B cell (primary cell): ENCODE data around the gene ECI1. TPM values are rescaled to one million over a fixed set of nuclear protein-coding genes. Genes with fewer than 3 reads are reported as not detected.

ENCODE experiments used
- ATAC-seq: fragments of 200-7000 bp; cut with Tn5 transposase; one replicate; pipeline ENCODE4 v1.10.0; 2021; ENCODE audit warnings: low read depth, mild to moderate bottlenecking, moderate number of reproducible peaks, moderate library complexity
- CTCF ChIA-PET: fragments of 350-600 bp; sonication (Branson Sonifier 250); formaldehyde crosslinking; loops from one replicate; lab custom pipeline; 2021; ENCODE audit warnings: antibody characterized with exemption, inconsistent platforms; lab: Charles Lee
- POLR2A ChIA-PET: fragments of 350-600 bp; sonication (Branson Sonifier 250); formaldehyde crosslinking; loops from one replicate; lab custom pipeline; 2021; ENCODE audit warnings: antibody characterized with exemption; lab: Charles Lee
- DNase-seq: peaks from one replicate; pipeline ENCODE4 v3.0.0; 2013
- H2AFZ ChIP-seq: 2 replicates; pipeline ENCODE4 v1.6.1; 2012; ENCODE audit warnings: mild to moderate bottlenecking, low read depth, low read length; ENCODE audit not compliant: insufficient read depth, poor library complexity, severe bottlenecking
- H3K27ac ChIP-seq, 2 donors: 1 replicate in 1 of 2; 2 replicates in 1 of 2; pipeline ENCODE4 v1.5.1; 2012 to 2013; ENCODE audit warnings: low read length in 2 of 2, mild to moderate bottlenecking in 2 of 2, moderate library complexity in 1 of 2
- H3K27me3 ChIP-seq, 4 experiments: fragments of 200-600 bp in 1 of 4; sonication (generic) in 1 of 4; replicated peaks in 1 of 4; 1 replicate in 2 of 4; 2 replicates in 2 of 4; pipeline versions ENCODE4 v1.6.1 to v1.7.0; 2013 to 2016; ENCODE audit warnings: low read length in 3 of 4, mild to moderate bottlenecking in 2 of 4, mixed read lengths in 1 of 4, moderate library complexity in 1 of 4; ENCODE audit not compliant: insufficient read depth in 4 of 4, control insufficient read depth in 3 of 4; ENCODE audit errors: control extremely low read depth in 1 of 4
- H3K36me3 ChIP-seq, 2 experiments: replicated peaks in 1 of 2; 1 replicate in 1 of 2; 2 replicates in 1 of 2; pipeline versions ENCODE4 v1.6.1 to v1.7.1; 2013; ENCODE audit warnings: low read length in 1 of 2; ENCODE audit not compliant: insufficient read depth in 2 of 2, control insufficient read depth in 1 of 2; ENCODE audit errors: control extremely low read depth in 1 of 2, extremely low read depth in 1 of 2
- H3K4me1 ChIP-seq, 2 donors: fragments of 200-600 bp in 1 of 2; sonication (generic) in 1 of 2; 1 replicate in 1 of 2; 2 replicates in 1 of 2; pipeline versions ENCODE4 v1.5.1 to v1.6.1; 2013 to 2017; ENCODE audit warnings: low read length in 2 of 2; ENCODE audit not compliant: control insufficient read depth in 2 of 2, insufficient read depth in 2 of 2
- H3K4me2 ChIP-seq: replicated peaks from 2 replicates; pipeline ENCODE3; 2012; ENCODE audit warnings: mild to moderate bottlenecking, low read depth, low read length; ENCODE audit not compliant: poor library complexity, severe bottlenecking
- H3K4me3 ChIP-seq, 5 experiments: fragments of 200-600 bp in 1 of 5; sonication (generic) in 1 of 5; 1 replicate in 3 of 5; 2 replicates in 2 of 5; pipeline versions ENCODE4 v1.5.1 to v1.7.0; 2011 to 2016; ENCODE audit warnings: low read length in 4 of 5, mild to moderate bottlenecking in 4 of 5, low read depth in 2 of 5, control low read depth in 1 of 5, moderate library complexity in 1 of 5; ENCODE audit not compliant: insufficient read depth in 1 of 5; ENCODE audit errors: control extremely low read depth in 1 of 5, extremely low read depth in 1 of 5
- H3K79me2 ChIP-seq: fragments of 200-600 bp; sonication (generic); one replicate; pipeline ENCODE4 v1.6.0; 2016; ENCODE audit warnings: low read length; ENCODE audit not compliant: control insufficient read depth, insufficient read depth
- H3K9ac ChIP-seq: fragments of 200-600 bp; sonication (generic); 2 replicates; pipeline ENCODE4 v1.6.1; 2017; ENCODE audit warnings: mild to moderate bottlenecking, low read length, moderate library complexity
- H3K9me3 ChIP-seq, 3 donors: one replicate each; pipeline versions ENCODE4 v1.6.1 to v1.7.1; 2013; ENCODE audit warnings: low read length in 2 of 3; ENCODE audit not compliant: control insufficient read depth in 2 of 3, insufficient read depth in 1 of 3; ENCODE audit errors: control extremely low read depth in 1 of 3
- H4K20me1 ChIP-seq: 2 replicates; pipeline ENCODE4 v1.6.0; 2012; ENCODE audit warnings: mild to moderate bottlenecking, low read length; ENCODE audit not compliant: insufficient read depth, control insufficient read depth, poor library complexity, severe bottlenecking
- H3K27ac Mint-ChIP-seq: one replicate; pipeline ENCODE4 v1.8.0; 2021; ENCODE audit warnings: mixed read lengths
- H3K27me3 Mint-ChIP-seq: one replicate; pipeline ENCODE4 v1.8.0; 2021; ENCODE audit warnings: mixed read lengths
- H3K4me1 Mint-ChIP-seq: one replicate; pipeline ENCODE4 v1.8.0; 2021; ENCODE audit warnings: mixed read lengths
- H3K4me3 Mint-ChIP-seq: one replicate; pipeline ENCODE4 v1.8.0; 2021; ENCODE audit warnings: mixed read lengths
- H3K9me3 Mint-ChIP-seq: one replicate; pipeline ENCODE4 v1.8.0; 2022; ENCODE audit warnings: mixed read lengths; ENCODE audit not compliant: insufficient read depth
- EZH2 ChIP-seq: IDR thresholded peaks from 2 replicates; pipeline ENCODE4 v1.6.1; 2012; ENCODE audit warnings: borderline replicate concordance, low read depth, mild to moderate bottlenecking, moderate library complexity, low read length; ENCODE audit not compliant: insufficient read depth, poor library complexity, severe bottlenecking
- WGBS: methylation state at CpG from one replicate; pipeline ENCODE4 v1.1.5; 2013; ENCODE audit warnings: missing lambda C conversion rate; ENCODE audit not compliant: insufficient coverage; 5-methylcytosine and 5-hydroxymethylcytosine counted together
- intact Hi-C: fragments of 100-400 bp; cut with micrococcal nuclease; formaldehyde crosslinking; loops from one replicate; pipeline ENCODE4 v1.10.0; 2022
- polyA plus RNA-seq: library from polyadenylated mRNA; depleted of rRNA; stranded (reverse); fragments of >200 nt; gene quantifications from 2 replicates; pipeline ENCODE4 v1.2.3, GENCODE V29; 2012
- total RNA-seq, 2 donors: library from RNA; stranded (reverse); fragments of 120-200 nt in 1 of 2; gene quantifications; 1 replicate in 1 of 2; 2 replicates in 1 of 2; pipeline versions ENCODE4 v1.2.3 to v1.2.4, GENCODE V29; 2013 to 2022
- TF ChIP-seq, protein P1 (sequence below): fragments of 200-600 bp; IDR thresholded peaks from one replicate; pipeline ENCODE4 v1.8.0; 2022; ENCODE audit warnings: antibody characterized with exemption, mild to moderate bottlenecking

ECI1 gene
- total and polyA plus RNA-seq, 2 donors (not counting 1 experiment from before 2014, with no cell fraction given): 34.3 to 38.4 TPM

DNA sequence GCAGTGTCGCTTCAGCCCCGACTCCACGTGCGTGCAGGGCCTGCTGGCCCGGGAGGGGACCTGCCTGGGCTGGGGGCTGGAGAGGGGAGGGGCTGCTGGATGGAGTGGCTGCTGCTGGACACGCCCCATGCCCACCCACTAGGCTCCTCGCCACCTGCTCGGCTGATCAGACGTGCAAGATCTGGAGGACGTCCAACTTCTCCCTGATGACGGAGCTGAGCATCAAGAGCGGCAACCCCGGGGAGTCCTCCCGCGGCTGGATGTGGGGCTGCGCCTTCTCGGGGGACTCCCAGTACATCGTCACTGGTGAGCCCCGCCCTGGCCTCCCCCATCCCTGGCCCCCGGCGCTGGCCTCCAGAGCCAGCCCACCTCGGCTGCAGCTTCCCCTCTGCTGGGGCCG, 43.1 kb downstream of the ECI1 start:
- no peak overlapping the region for H3K4me3 ChIP-seq
- TF ChIP-seq, protein P1, sequence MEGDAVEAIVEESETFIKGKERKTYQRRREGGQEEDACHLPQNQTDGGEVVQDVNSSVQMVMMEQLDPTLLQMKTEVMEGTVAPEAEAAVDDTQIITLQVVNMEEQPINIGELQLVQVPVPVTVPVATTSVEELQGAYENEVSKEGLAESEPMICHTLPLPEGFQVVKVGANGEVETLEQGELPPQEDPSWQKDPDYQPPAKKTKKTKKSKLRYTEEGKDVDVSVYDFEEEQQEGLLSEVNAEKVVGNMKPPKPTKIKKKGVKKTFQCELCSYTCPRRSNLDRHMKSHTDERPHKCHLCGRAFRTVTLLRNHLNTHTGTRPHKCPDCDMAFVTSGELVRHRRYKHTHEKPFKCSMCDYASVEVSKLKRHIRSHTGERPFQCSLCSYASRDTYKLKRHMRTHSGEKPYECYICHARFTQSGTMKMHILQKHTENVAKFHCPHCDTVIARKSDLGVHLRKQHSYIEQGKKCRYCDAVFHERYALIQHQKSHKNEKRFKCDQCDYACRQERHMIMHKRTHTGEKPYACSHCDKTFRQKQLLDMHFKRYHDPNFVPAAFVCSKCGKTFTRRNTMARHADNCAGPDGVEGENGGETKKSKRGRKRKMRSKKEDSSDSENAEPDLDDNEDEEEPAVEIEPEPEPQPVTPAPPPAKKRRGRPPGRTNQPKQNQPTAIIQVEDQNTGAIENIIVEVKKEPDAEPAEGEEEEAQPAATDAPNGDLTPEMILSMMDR: no peak
- no peak for TF ChIP-seq EZH2
- H3K79me2 ChIP-seq: peaks cover 24% of the 10 kb centered on the region
- ChIA-PET POLR2A (interaction anchor here (0.6 kb wide), 1 partner anchor 12 kb away, joined by 6 read pairs; no protein-coding TSS in a partner anchor), CTCF (interaction anchor here (0.5 kb wide), 1 partner anchor 302 kb away, joined by 3 read pairs; no protein-coding TSS in a partner anchor)
- intact Hi-C loops: no loop called here
- Mint-ChIP-seq H3K9me3 (no peaks in the 10 kb centered on the region), H3K4me3 (no peak overlapping the region), H3K27me3 (no peaks in the 10 kb centered on the region), H3K27ac (no peak overlapping the region), H3K4me1 (peaks cover 30% of the 10 kb centered on the region)
- H3K4me1 ChIP-seq: peaks cover 16 to 27% of the 10 kb centered on the region in 2 donors
- no peak for ATAC-seq
- H2AFZ ChIP-seq: no peak overlapping the region
- no peaks in the 10 kb centered on the region for H3K9me3 ChIP-seq
- H3K27ac ChIP-seq: no peak overlapping the region
- DNase-seq: no peak
- no peak overlapping the region for H3K9ac ChIP-seq
- H3K4me2 ChIP-seq: no peak overlapping the region
- no peaks in the 10 kb centered on the region for H3K27me3 ChIP-seq
- 97% methylated on average over 23 of the region's 23 CpGs for WGBS
- peaks cover 0 to 37% of the 10 kb centered on the region in 2 experiments for H3K36me3 ChIP-seq
- H4K20me1 ChIP-seq: peaks cover 10% of the 10 kb centered on the region

DNA sequence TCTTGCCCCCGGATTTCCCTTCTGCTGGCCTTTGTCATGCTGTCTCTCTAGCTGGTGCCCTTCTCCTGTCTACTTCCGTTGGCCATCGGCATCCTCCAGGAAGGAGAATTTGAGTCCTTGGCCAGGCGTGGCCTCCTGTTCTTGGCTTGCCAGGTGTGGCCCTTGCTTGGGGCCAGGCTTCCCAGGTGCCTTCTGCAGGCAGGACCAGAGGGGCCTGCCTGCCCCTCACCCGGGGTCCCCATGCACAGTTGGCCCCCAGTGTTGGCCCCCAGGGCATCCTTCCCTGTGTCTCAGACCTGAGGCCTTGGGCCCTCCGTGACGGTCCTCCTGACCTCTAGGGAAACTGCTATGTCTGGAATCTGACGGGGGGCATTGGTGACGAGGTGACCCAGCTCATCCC, 43.5 kb downstream of the ECI1 start:
- peaks cover 0 to 37% of the 10 kb centered on the region in 2 experiments for H3K36me3 ChIP-seq
- no peak for TF ChIP-seq EZH2
- TF ChIP-seq, protein P1: no peak
- H3K4me3 ChIP-seq: no peak overlapping the region
- Mint-ChIP-seq H3K4me3 (peak overlapping the region; percentile 32), H3K27me3 (no peaks in the 10 kb centered on the region), H3K27ac (peak overlapping the region; percentile 27), H3K4me1 (peaks cover 27% of the 10 kb centered on the region), H3K9me3 (no peaks in the 10 kb centered on the region)
- peaks cover 22% of the 10 kb centered on the region for H3K79me2 ChIP-seq
- peaks cover 12 to 23% of the 10 kb centered on the region in 2 donors for H3K4me1 ChIP-seq
- ATAC-seq: no peak
- H3K9ac ChIP-seq: no peak overlapping the region
- no peak overlapping the region for H2AFZ ChIP-seq
- POLR2A ChIA-PET: interaction anchor here (0.6 kb wide), 1 partner anchor 12 kb away, joined by 6 read pairs; no protein-coding TSS in a partner anchor
- no peak for DNase-seq
- H3K9me3 ChIP-seq: no peaks in the 10 kb centered on the region
- no peak overlapping the region for H3K27ac ChIP-seq
- no peak overlapping the region for H3K4me2 ChIP-seq
- H4K20me1 ChIP-seq: peaks cover 6% of the 10 kb centered on the region
- no peaks in the 10 kb centered on the region for H3K27me3 ChIP-seq
- CTCF ChIA-PET: interaction anchor here (0.5 to 1.3 kb wide), 2 partner anchors 13 to 303 kb away, joined by 3 to 4 read pairs; no protein-coding TSS in a partner anchor
- intact Hi-C loops: no loop called here
- 98% methylated on average over 9 of the region's 9 CpGs for WGBS
